Progenitor cell of endocrine pancreas (in vitro differentiated cells): ENCODE measurements around the gene SLC25A6. TPM values are rescaled to one million over a fixed set of nuclear protein-coding genes. Genes with fewer than 3 reads are reported as not detected.
"Not testable (repeated sequence)": the region's sequence is repeated elsewhere in the genome, so short reads cannot be mapped to it uniquely, and the experiment has no call there.

Experiments
- DNase-seq: peaks from one replicate; pipeline ENCODE4 v3.0.0; 2021; ENCODE audit warnings: low spot score; ENCODE audit not compliant: unreplicated experiment
- H3K27ac Mint-ChIP-seq: 2 replicates; pipeline ENCODE4 v1.8.0; 2021; ENCODE audit warnings: mild to moderate bottlenecking, moderate library complexity, mixed read lengths
- H3K27me3 Mint-ChIP-seq: 2 replicates; pipeline ENCODE4 v1.8.0; 2021; ENCODE audit warnings: mixed read lengths
- H3K36me3 Mint-ChIP-seq: 2 replicates; pipeline ENCODE4 v1.8.0; 2022; ENCODE audit warnings: mixed read lengths; ENCODE audit not compliant: insufficient read depth
- H3K4me1 Mint-ChIP-seq: 2 replicates; pipeline ENCODE4 v1.8.0; 2021; ENCODE audit warnings: low read depth, mixed read lengths
- H3K4me3 Mint-ChIP-seq: 2 replicates; pipeline ENCODE4 v1.8.0; 2021; ENCODE audit warnings: low read depth, mild to moderate bottlenecking, moderate library complexity, mixed read lengths
- H3K9me3 Mint-ChIP-seq: 2 replicates; pipeline ENCODE4 v1.8.0; 2021; ENCODE audit warnings: low read depth, mixed read lengths
- CTCF ChIP-seq: fragments of 200-600 bp; sonication (generic); IDR thresholded peaks from one replicate; pipeline ENCODE4 v1.5.0; 2021; ENCODE audit warnings: antibody characterized with exemption, mild to moderate bottlenecking; ENCODE audit not compliant: unreplicated experiment
- total RNA-seq: library from RNA; stranded (reverse); gene quantifications from 2 replicates; pipeline ENCODE4 v1.2.1, GENCODE V29; 2021

SLC25A6 gene
- total RNA-seq, 1 donor from 2014 or later, result 387 TPM

GRCh38 chrX:1354036-1355019 lies 37.6 kb downstream of the SLC25A6 start:
- no peak overlapping the region for H3K27ac Mint-ChIP-seq
- TF ChIP-seq CTCF, result no peak
- no peaks in the 10 kb centered on the region for H3K4me1 Mint-ChIP-seq
- H3K4me3 Mint-ChIP-seq, result no peak overlapping the region
- H3K36me3 Mint-ChIP-seq, result peaks cover 7% of the 10 kb centered on the region
- H3K9me3 Mint-ChIP-seq, result no peaks in the 10 kb centered on the region
- no peak for DNase-seq
- H3K27me3 Mint-ChIP-seq, result no peaks in the 10 kb centered on the region

GRCh38 chrX:1351981-1352714 lies 39.8 kb downstream of the SLC25A6 start:
- no peak for DNase-seq
- Mint-ChIP-seq H3K4me3 (no peak overlapping the region), H3K36me3 (no peaks in the 10 kb centered on the region), H3K9me3 (no peaks in the 10 kb centered on the region), H3K4me1 (no peaks in the 10 kb centered on the region), H3K27me3 (no peaks in the 10 kb centered on the region), H3K27ac (no peak overlapping the region)
- no peak for TF ChIP-seq CTCF

GRCh38 chrX:1349606-1350005 lies 42.3 kb downstream of the SLC25A6 start:
- DNase-seq, H3K27ac Mint-ChIP-seq, H3K9me3 Mint-ChIP-seq, H3K4me3 Mint-ChIP-seq, H3K4me1 Mint-ChIP-seq, H3K36me3 Mint-ChIP-seq, H3K27me3 Mint-ChIP-seq: not testable (repeated sequence)

GRCh38 chrX:1341545-1342184 lies 50.2 kb downstream of the SLC25A6 start:
- no peaks in the 10 kb centered on the region for H3K4me1 Mint-ChIP-seq
- no peaks in the 10 kb centered on the region for H3K9me3 Mint-ChIP-seq
- H3K36me3 Mint-ChIP-seq, result no peaks in the 10 kb centered on the region
- no peak overlapping the region for H3K27ac Mint-ChIP-seq
- no peak overlapping the region for H3K4me3 Mint-ChIP-seq
- TF ChIP-seq CTCF, result no peak
- H3K27me3 Mint-ChIP-seq, result no peaks in the 10 kb centered on the region
- DNase-seq, result no peak

GRCh38 chrX:1336948-1337779 lies 54.7 kb downstream of the SLC25A6 start:
- Mint-ChIP-seq H3K4me3 (no peak overlapping the region), H3K4me1 (no peaks in the 10 kb centered on the region), H3K27me3 (no peaks in the 10 kb centered on the region), H3K36me3 (no peaks in the 10 kb centered on the region), H3K9me3 (no peaks in the 10 kb centered on the region), H3K27ac (no peak overlapping the region)
- TF ChIP-seq CTCF, result no peak
- DNase-seq, result no peak
